K562 (cell line): Measurements from ENCODE around the gene INKA2. TPM values are rescaled to one million over a fixed set of nuclear protein-coding genes. Genes with fewer than 3 reads are reported as not detected.

Source experiments
- CC2D1A ChIP-seq: fragments of 450-650 bp; IDR thresholded peaks from 2 replicates; pipeline ENCODE4 v1.6.1; 2017; ENCODE audit warnings: mild to moderate bottlenecking
- DPF2 ChIP-seq: fragments of 450-650 bp; IDR thresholded peaks from 2 replicates; pipeline ENCODE4 v1.6.1; 2016
- FUS ChIP-seq: fragments of 200-400 bp; formaldehyde crosslinking; optimal IDR thresholded peaks from 2 replicates; pipeline ENCODE3; 2017; ENCODE audit warnings: low read depth, low read length
- HMBOX1 ChIP-seq: sonication (generic); IDR thresholded peaks from 2 replicates; pipeline ENCODE4 v1.6.1; 2016
- HNRNPLL ChIP-seq: fragments of 200-400 bp; formaldehyde crosslinking; IDR thresholded peaks from 2 replicates; pipeline ENCODE4 v1.6.1; 2017; ENCODE audit warnings: low read length, low read depth, mild to moderate bottlenecking; ENCODE audit not compliant: poor library complexity, severe bottlenecking
- RFX7 ChIP-seq: fragments of 250-450 bp; sonication (Bioruptor Pico); IDR thresholded peaks from 2 replicates; pipeline ENCODE4 v1.5.1; 2021; ENCODE audit warnings: mild to moderate bottlenecking
- ZNF384 ChIP-seq: IDR thresholded peaks from 2 replicates; pipeline ENCODE4 v1.6.1; 2012; ENCODE audit warnings: low read depth, low read length, improper control_type of control experiment
- ZNF695 ChIP-seq: fragments of 450-650 bp; formaldehyde crosslinking; IDR thresholded peaks from 2 replicates; pipeline ENCODE4 v1.4.0; 2020; ENCODE audit warnings: mild to moderate bottlenecking, moderate library complexity
- polyA plus RNA-seq, 8 experiments: library from polyadenylated mRNA; depleted of rRNA in 4 of 8; stranded (reverse) in 5 of 8; unstranded in 3 of 8; fragments of >200 nt; fragmentation: Nextera tagmentation in 2 of 8; fragmentation: Illumina TruSeq in 1 of 8; extraction: Ambion mirVana in 2 of 8; extraction: Trizol in 1 of 8; gene quantifications; 2 replicates each; pipeline versions ENCODE4 v1.2.1 to v1.2.3, GENCODE V29; 2011 to 2014; ENCODE audit warnings: inconsistent platforms in 1 of 8, missing spikeins in 1 of 8
- total RNA-seq, 7 experiments: library from RNA; depleted of rRNA in 6 of 7; stranded (reverse); fragments of >200 nt in 6 of 7; fragmentation: Illumina TruSeq in 2 of 7; extraction: Trizol in 2 of 7; gene quantifications; 2 replicates each; pipeline versions ENCODE4 v1.2.1 to v1.2.3, GENCODE V29; 2011 to 2021; ENCODE audit warnings: low replicate concordance in 1 of 7
- TF ChIP-seq, protein P1 (sequence below): sonication (generic); formaldehyde crosslinking; IDR thresholded peaks from 2 replicates; pipeline ENCODE4 v1.8.1; 2023; ENCODE audit warnings: missing genetic modification reagents, mild to moderate bottlenecking, borderline replicate concordance
- TF ChIP-seq, protein P2 (sequence below), 2 experiments: fragments of 450-650 bp; IDR thresholded peaks; 2 replicates each; pipeline ENCODE4 v1.6.1; 2018; ENCODE audit warnings: mild to moderate bottlenecking in 2 of 2, low read depth in 1 of 2; ENCODE audit not compliant: partially characterized antibody in 2 of 2
- TF ChIP-seq, protein P3 (sequence below), 3 experiments: fragments of 200-800 bp in 1 of 3; sonication (Bioruptor generic) in 1 of 3; sonication (generic) in 1 of 3; formaldehyde crosslinking in 1 of 3; IDR thresholded peaks; 2 replicates each; pipeline versions ENCODE4 v1.6.1 to v1.8.0; 2016 to 2022; ENCODE audit warnings: mild to moderate bottlenecking in 2 of 3, missing compliant biosample characterization in 2 of 3, missing genetic modification characterization in 2 of 3, missing genetic modification reagents in 1 of 3
- TF ChIP-seq, protein P4 (sequence below), 2 experiments: fragments of 150-350 bp in 1 of 2; IDR thresholded peaks; 2 replicates each; pipeline ENCODE4 v1.6.1; 2012 to 2016; ENCODE audit warnings: low read depth in 2 of 2, low read length in 2 of 2, mild to moderate bottlenecking in 1 of 2, moderate library complexity in 1 of 2

The INKA2 gene
- total and polyA plus RNA-seq, 9 of the 15 experiments (the other 6 are each of a cell fraction or from before 2014, with no cell fraction given), result 0.04 to 1.4 (median 0.26) TPM; not detected in 1

GRCh38 chr1:111747282-111747734, 8.1 kb upstream of the INKA2 start (continued):
- TF ChIP-seq HMBOX1 (0 out of 2 replicates have a peak, but pooled peaks have one; percentile 36), HNRNPLL (no peak), FUS (no peak), ZNF384 (peak; percentile 49; the same call in 1 of the 2 replicates), CC2D1A (peak; percentile 20; the same call in 1 of the 2 replicates), RFX7 (CRISPR knock-in tag) (no peak), ZNF695 (no peak), DPF2 (peak; percentile 41; the same call in 1 of the 2 replicates)
- TF ChIP-seq, protein P1, sequence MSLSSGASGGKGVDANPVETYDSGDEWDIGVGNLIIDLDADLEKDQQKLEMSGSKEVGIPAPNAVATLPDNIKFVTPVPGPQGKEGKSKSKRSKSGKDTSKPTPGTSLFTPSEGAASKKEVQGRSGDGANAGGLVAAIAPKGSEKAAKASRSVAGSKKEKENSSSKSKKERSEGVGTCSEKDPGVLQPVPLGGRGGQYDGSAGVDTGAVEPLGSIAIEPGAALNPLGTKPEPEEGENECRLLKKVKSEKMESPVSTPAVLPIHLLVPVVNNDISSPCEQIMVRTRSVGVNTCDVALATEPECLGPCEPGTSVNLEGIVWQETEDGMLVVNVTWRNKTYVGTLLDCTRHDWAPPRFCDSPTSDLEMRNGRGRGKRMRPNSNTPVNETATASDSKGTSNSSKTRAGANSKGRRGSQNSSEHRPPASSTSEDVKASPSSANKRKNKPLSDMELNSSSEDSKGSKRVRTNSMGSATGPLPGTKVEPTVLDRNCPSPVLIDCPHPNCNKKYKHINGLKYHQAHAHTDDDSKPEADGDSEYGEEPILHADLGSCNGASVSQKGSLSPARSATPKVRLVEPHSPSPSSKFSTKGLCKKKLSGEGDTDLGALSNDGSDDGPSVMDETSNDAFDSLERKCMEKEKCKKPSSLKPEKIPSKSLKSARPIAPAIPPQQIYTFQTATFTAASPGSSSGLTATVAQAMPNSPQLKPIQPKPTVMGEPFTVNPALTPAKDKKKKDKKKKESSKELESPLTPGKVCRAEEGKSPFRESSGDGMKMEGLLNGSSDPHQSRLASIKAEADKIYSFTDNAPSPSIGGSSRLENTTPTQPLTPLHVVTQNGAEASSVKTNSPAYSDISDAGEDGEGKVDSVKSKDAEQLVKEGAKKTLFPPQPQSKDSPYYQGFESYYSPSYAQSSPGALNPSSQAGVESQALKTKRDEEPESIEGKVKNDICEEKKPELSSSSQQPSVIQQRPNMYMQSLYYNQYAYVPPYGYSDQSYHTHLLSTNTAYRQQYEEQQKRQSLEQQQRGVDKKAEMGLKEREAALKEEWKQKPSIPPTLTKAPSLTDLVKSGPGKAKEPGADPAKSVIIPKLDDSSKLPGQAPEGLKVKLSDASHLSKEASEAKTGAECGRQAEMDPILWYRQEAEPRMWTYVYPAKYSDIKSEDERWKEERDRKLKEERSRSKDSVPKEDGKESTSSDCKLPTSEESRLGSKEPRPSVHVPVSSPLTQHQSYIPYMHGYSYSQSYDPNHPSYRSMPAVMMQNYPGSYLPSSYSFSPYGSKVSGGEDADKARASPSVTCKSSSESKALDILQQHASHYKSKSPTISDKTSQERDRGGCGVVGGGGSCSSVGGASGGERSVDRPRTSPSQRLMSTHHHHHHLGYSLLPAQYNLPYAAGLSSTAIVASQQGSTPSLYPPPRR (CRISPR knock-in tag), result no peak
- TF ChIP-seq, protein P2, sequence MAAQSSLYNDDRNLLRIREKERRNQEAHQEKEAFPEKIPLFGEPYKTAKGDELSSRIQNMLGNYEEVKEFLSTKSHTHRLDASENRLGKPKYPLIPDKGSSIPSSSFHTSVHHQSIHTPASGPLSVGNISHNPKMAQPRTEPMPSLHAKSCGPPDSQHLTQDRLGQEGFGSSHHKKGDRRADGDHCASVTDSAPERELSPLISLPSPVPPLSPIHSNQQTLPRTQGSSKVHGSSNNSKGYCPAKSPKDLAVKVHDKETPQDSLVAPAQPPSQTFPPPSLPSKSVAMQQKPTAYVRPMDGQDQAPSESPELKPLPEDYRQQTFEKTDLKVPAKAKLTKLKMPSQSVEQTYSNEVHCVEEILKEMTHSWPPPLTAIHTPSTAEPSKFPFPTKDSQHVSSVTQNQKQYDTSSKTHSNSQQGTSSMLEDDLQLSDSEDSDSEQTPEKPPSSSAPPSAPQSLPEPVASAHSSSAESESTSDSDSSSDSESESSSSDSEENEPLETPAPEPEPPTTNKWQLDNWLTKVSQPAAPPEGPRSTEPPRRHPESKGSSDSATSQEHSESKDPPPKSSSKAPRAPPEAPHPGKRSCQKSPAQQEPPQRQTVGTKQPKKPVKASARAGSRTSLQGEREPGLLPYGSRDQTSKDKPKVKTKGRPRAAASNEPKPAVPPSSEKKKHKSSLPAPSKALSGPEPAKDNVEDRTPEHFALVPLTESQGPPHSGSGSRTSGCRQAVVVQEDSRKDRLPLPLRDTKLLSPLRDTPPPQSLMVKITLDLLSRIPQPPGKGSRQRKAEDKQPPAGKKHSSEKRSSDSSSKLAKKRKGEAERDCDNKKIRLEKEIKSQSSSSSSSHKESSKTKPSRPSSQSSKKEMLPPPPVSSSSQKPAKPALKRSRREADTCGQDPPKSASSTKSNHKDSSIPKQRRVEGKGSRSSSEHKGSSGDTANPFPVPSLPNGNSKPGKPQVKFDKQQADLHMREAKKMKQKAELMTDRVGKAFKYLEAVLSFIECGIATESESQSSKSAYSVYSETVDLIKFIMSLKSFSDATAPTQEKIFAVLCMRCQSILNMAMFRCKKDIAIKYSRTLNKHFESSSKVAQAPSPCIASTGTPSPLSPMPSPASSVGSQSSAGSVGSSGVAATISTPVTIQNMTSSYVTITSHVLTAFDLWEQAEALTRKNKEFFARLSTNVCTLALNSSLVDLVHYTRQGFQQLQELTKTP (IDR thresholded peaks at IDR 0.05; ENCODE audit: low read depth in 1 of 2, partially characterized antibody in 2 of 2), result peak in 1 of 2 experiments; percentile 23
- TF ChIP-seq, protein P3, sequence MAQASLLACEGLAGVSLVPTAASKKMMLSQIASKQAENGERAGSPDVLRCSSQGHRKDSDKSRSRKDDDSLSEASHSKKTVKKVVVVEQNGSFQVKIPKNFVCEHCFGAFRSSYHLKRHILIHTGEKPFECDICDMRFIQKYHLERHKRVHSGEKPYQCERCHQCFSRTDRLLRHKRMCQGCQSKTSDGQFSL (CRISPR knock-in tag; IDR thresholded peaks at IDR 0.05), result 0 out of 2 replicates have a peak, but pooled peaks have one; percentile 52
- TF ChIP-seq, protein P3 (tag; IDR thresholded peaks at IDR 0.05), result no peak
- TF ChIP-seq, protein P4, sequence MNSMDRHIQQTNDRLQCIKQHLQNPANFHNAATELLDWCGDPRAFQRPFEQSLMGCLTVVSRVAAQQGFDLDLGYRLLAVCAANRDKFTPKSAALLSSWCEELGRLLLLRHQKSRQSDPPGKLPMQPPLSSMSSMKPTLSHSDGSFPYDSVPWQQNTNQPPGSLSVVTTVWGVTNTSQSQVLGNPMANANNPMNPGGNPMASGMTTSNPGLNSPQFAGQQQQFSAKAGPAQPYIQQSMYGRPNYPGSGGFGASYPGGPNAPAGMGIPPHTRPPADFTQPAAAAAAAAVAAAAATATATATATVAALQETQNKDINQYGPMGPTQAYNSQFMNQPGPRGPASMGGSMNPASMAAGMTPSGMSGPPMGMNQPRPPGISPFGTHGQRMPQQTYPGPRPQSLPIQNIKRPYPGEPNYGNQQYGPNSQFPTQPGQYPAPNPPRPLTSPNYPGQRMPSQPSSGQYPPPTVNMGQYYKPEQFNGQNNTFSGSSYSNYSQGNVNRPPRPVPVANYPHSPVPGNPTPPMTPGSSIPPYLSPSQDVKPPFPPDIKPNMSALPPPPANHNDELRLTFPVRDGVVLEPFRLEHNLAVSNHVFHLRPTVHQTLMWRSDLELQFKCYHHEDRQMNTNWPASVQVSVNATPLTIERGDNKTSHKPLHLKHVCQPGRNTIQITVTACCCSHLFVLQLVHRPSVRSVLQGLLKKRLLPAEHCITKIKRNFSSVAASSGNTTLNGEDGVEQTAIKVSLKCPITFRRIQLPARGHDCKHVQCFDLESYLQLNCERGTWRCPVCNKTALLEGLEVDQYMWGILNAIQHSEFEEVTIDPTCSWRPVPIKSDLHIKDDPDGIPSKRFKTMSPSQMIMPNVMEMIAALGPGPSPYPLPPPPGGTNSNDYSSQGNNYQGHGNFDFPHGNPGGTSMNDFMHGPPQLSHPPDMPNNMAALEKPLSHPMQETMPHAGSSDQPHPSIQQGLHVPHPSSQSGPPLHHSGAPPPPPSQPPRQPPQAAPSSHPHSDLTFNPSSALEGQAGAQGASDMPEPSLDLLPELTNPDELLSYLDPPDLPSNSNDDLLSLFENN (IDR thresholded peaks at IDR 0.05; ENCODE audit: low read depth in 2 of 2, low read length in 2 of 2), result 0 out of 4 replicates have a peak, but pooled peaks of 1 of the 2 experiments have one; percentile 12
